DMS114 treated with DMSO at 0.1 percent for 48 hours (cell line): Measurements from ENCODE around the gene SIRPB2.

Source experiments
- DNase-seq: peaks from one replicate; lab custom pipeline; 2025; ENCODE audit not compliant: unreplicated experiment; lab: John Stamatoyannopoulos, UW

The SIRPB2 gene

DNA sequence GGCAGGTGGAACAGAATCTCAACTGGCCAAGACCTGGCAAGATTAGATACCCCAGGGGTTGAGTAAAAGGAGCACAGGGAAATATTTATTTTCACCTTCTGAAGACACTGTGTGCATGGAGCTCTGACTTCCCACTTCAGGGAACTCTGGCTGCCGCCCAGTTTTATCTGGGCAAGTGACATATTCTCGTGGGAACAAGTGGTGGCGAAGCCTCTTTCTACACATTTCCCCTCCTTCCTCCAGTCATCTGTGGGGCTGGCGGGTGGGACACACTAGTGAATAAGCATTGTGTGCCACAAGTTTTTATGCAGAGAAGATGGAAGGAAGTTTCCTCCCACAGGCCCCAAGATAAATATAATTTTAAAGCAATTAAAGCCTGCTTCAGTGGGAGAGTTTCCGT lies 48.1 kb downstream of the SIRPB2 start:
- no peak for DNase-seq

DNA sequence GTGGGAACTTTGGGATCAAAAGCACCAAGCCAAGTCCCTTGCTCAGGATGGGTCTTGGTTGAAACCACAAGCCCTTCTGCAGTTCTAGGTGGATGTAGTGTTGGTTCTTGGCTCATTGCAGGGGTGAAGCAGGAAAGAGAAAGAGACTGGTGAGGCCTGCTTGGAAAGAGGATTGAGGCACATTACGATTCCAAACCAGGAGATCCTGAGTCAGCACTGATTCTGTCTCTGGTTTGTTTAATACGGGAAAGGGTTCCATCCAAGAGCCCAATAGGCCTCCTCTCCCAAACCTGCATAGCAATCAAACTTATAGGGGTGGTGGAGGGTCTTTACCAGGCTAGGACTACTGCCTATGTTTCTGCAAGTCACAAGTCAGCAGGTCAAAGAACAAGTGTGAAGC lies 48.9 kb downstream of the SIRPB2 start:
- DNase-seq, result no peak

DNA sequence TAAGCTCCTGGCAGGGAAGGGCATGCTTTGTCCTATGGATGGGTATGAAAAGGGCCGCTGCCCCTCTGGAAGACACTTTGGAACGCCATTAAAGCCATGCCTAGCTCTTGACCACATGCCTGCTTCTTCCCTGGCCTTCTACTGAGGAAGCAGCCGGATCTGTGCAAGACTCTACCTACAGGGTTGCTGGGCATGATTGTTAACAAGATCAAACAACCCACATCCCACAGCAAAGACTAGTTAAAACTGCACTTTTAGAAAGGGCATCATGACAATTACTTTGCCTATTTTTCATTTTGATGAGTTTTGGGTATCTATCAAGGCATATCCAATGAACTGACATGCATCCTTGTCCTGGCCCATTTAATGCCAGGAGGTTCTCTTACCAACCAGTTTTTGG lies 50.1 kb downstream of the SIRPB2 start:
- DNase-seq, result no peak

DNA sequence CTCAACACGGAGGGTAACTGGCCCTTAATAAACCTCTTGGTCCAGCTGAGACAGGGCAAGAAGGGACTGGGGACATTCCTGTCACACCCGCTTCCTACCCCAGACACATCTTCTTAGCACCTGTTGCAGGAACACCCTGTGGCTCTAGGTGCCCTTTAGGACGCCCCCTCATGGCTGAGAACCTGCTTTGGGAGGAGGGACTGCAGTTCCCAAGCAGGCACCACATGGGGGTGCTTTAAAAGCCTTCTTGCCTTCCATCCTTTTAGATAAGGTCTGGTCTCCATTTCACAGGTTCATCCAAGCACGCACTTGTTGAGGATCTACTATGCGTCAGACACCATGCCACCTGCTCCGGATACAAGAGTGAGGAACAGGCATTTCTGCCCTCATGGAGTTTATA lies 51.2 kb downstream of the SIRPB2 start:
- DNase-seq, result no peak

DNA sequence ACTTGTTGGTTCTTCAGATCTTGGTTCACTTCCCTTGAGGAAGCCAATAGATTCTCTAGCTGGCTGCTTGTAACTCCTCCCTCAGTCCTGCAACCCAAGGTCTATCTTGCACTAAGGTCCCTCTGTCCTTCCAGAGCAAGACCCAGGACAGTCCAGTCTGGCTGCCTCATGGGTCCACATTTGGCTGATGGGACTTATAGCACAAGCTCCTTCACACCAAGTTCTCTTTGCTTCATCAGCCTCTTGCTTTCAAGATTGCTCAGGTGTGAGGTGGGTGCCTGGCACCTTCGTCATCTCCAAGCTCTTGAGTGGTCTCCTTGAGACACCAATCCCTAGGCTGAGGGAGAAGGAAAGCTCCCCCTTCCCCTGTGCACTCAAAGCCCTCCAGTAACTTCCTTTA lies 52.9 kb downstream of the SIRPB2 start:
- no peak for DNase-seq

DNA sequence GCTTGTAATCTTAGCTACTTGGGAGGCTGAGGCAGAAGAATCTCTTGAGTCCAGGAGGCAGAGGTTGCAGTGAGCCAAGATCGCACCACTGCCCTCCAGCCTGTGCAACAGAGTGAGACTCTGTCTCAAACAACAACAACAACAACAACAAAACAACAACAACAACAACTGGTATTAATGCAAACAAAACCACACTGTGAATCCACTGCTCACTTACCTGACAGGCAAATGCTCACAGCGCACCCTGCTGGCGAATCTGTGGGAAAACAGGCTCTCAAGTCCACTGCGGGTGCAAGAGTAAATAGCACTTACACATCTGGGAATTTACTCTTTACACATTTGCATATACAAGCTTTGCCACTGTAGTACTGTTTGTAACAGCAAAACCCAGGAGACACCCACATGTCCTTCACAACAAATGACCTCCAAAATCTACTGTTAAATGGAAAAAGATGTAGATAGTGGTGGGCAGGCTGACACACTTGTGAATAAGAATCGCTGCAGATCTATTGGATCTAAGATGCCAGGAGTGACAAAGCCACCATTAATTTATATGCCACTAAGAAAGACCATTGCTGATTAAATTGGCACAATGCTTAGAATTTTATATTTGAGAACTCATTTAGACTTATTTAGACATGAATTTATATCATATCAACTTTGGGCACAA lies 53.9 kb downstream of the SIRPB2 start:
- peak; percentile 56 for DNase-seq

DNA sequence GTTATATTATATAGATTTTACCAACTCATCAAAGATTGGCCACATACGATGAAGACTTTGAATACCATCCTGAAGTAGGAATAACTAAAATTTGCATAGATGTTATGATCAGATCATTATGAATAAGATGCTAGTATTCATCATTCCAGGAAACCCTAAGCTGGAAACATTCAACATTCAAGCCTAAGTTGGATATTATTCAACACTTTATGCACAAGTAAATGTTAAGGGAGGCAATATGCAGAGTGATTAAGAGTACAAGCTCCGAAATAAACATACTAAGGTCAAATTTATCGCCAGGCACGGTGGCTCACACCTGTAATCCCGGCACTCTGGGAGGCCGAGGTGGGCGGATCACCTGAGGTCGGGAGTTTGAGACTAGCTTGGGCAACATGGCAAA lies 55.0 kb downstream of the SIRPB2 start:
- DNase-seq, result no peak

DNA sequence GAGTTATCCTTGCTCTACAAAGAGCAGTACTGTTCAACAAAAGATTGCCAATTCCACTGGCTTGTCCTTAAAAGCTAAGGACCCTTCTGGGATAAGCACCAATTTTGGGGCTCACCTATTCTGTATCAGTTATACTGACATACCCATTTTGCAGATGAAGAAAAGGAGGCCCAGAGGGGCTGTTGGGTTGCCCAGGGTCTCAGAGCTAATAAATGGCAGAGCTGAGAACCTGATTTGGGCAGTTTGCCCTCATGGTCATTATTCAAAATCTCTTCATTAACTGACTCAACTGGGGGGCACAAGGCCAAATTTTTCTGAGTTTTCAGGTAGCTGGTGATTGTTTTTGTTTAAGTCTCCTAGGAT lies 55.9 kb downstream of the SIRPB2 start:
- no peak for DNase-seq

DNA sequence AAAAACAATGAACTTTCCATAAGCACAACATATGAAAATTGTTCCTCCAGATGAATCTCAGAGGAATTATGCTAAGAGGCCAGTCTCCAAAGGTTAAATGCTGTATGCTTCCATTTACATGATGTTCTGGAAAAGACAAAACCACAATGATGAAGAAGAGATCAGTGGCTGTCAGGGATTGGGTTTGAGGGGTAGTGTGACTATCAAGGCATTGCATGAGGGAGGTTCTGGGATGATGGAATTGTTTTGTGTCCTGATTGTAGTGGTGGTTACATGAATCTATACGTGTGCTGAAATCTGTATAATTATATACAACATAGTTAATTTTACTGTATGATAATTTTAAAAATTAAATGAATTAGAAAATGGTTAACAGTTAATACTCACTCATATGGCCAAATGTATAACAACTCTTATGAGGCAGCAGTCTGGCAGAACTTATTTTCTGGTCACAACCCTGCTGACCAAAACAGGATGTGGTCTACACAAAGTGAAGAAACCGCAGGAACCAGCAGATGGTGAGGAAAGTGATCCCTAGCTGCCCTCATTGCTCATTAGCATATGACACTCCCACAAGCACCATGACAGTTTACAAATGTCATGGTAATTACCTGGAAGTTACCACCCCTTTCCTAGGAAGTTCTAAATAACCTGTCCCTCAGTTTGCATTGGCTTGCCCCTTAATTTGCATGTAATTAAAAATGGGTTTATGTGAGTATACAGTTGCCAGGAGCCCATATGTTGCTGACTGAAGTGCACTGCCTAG lies 56.5 kb downstream of the SIRPB2 start:
- DNase-seq, result no peak

DNA sequence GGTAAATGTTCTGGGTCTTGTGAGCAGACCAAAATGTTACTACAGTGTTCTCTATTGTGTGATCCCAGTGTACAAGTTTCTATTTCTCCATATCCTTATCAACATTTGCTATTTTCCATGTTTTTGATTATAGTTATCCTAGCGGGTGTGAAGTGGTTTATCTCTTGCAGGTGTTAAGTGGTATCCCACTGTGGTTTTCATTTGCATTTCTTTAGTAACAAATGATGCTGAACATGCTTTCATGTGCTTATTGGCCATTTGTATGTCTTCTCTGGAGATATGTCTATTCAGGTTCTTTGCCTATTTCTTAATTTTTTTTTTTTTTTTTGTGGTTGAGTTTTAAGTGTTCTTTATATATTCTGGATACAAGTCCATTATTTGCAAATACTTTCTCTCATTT lies 60.1 kb downstream of the SIRPB2 start:
- DNase-seq, result no peak

DNA sequence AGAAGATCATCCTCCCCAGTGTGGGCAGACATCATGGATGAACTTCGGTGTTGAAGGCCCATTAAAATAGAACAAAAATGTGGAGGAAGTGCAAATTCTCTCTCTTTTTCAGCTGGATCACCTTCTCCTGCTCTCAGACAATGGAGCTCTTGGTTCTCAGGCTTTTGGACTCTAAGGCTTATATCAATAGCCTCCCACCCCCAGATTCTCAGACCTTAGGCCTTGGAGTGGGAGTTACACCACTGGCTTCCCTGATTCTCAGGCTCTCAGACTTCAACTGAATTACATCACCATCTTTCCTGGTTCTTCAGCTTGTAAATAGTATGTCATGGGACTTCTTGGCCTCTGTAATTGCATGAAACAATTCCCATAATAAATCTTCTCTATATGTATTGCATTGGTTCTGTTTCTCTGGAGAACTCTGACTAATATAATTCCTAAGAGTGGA lies 61.2 kb downstream of the SIRPB2 start:
- no peak for DNase-seq

DNA sequence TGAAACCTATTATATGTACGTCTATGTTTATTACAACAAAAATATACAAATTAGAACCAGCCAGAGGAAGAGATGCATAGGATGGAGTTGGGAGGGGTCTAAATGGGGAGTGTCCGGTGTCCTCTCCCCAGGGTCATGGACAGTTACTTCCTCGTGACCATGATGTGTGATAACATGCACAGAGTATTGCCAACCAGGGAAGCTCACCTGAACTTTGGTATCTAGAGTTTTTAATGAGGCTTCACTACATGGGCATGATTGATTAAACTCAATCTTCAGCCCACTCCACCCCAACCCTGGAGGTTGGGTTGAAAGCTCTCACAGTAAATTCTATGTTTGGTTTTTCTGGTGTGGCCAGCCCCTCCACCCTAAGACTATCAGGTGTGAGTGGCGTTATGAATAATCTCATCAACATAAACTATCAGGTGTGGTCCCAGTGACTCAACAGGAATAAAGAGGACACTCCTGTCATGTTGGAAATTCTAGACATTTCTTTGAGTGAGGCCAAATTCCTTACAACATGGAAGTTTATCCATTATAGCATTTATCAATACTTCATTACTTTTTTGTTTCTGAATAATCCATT lies 62.0 kb downstream of the SIRPB2 start:
- DNase-seq, result no peak

DNA sequence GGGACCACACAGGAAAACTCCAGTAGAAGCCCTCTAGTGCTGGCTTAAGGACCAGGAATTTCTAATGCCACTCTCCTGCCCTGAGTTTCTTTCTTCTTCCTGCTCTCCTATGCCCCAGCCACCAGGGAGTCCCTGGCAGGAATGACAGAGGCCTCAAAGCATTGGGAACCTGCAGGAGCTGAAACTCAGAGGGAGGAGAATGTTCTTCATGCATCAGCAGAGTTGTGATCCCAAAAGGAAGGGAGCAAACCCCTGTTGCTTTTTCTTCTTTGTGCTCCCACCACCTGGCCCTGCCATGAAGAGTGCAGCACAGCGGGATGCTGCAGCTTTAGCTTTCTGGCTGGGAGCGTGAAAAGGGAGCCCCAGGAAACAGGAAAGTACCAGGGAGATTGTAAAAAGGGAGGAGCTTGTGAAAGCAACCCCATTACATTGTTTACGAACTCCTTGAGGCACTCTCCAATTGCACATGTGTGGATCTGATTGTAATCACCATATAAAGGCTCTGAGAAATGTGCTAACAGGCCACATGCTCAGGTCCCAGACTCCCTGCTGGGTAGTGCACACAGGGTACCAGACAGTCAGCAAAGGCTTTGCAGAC lies 63.7 kb downstream of the SIRPB2 start:
- peak; percentile 3 for DNase-seq

DNA sequence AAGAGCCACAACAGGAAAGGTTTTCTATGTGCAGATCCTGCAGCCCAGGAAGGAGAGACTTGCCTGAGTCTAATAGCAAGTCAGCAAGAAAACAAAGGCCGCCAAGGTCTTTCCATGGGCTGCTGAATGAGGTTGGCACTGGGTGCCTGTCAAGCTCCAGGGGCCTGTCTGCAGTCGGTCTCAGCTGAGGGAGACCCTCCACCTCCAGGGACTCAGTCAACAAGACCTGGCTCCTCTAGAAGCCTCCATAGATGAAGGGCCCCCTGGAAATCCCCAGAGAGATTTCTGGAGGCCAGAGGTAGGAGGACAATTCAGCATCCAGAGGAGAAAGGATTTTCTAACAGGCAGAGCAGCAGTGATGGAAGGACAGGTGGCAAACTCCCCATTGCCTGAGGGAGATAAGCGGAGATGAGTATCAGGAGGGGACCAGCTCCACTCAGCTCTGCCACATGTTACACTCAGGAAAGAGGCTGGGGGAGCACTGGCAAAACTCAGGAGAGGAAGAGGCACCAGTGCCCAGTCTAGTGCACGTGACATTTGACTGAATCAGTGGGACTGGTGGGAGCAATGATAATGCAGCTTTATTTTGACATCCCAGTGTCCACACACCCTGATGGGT lies 64.9 kb downstream of the SIRPB2 start:
- DNase-seq, result no peak
